CD4-positive, alpha-beta T cell treated with Interleukin-2 at 100 ng/mL for 4 hours (primary cell): ENCODE results near the gene DTD1.
A peak's percentile ranks its signal among the peaks of the same experiment; 100 is the strongest.

ENCODE experiments used
- DNase-seq: peaks from one replicate; pipeline ENCODE4 v3.0.0-alpha.2; 2020; ENCODE audit warnings: low spot score

Gene DTD1

DNA sequence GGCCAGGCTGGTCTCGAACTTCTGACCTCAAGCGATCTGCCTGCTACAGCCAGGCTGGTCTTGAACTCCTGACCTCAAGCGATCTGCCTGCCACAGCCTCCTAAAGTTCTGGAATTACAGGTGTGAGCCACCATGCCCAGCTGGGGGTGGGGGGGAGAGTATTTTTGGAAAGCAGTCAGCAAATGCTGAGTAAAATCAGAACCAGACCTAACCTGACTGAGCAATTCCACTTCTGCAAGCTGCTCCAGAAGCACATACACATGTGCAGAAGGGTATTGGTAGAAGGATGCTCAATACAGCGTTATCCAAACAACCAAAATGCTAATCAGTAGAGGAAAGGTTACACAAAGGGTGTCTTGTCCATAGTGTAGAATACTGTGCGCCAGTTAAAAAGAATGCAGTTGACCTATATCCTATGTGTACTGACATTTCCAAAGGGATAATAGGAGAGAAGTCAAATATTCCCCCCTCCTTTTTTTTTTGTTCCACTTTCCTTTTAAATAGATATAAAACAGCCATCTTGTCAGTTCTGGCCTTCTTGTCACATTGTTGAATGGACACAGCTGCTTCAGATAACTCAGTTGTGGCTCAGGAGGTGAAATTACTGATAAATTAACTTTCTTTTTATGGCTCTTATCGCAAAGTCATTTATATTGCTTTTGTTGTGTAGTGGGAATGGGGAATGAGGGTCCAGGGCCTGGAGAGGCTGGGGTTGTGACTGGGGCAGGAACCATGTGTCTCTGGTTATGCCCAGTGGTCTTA, 74.6 kb downstream of the DTD1 start:
- no peak for DNase-seq

DNA sequence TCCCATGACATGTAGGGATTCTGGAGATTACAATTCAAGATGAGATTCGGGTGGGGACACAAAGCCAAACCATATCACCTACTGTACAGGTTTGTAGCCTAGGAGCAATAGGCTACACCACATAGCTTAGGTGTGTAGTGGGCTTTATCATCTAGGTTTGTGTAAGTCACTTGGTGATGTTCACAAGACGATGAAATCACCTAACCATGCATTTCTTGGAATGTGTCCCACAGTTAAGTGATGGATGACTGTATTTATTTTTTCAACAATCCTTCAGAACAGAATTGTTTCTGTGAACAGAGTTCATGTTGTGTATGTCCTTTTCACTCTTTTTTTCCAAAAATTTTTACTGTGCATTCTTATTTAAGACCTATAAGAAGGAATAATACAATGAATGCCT, 76.1 kb downstream of the DTD1 start:
- no peak for DNase-seq

DNA sequence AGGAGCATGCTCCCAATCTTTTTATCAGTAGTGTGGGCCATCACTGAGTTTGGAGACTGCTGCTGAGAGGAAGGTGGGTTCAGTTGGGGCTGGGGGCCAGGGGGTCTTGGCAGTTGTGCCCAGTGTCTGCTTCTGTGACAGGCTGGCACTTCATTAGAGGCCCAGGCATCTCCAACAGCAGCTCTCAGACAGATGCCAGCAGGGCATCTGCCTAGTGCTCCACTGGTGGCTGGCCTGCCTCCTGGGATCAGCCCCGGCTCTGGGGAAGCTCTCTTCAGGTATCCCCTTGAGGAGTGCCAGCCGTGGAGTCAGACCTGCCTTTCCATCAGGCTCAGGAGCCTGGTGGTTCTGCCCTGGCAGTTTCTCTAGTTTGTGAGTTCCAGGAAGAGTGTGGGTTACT, 77.3 kb downstream of the DTD1 start:
- DNase-seq = no peak

DNA sequence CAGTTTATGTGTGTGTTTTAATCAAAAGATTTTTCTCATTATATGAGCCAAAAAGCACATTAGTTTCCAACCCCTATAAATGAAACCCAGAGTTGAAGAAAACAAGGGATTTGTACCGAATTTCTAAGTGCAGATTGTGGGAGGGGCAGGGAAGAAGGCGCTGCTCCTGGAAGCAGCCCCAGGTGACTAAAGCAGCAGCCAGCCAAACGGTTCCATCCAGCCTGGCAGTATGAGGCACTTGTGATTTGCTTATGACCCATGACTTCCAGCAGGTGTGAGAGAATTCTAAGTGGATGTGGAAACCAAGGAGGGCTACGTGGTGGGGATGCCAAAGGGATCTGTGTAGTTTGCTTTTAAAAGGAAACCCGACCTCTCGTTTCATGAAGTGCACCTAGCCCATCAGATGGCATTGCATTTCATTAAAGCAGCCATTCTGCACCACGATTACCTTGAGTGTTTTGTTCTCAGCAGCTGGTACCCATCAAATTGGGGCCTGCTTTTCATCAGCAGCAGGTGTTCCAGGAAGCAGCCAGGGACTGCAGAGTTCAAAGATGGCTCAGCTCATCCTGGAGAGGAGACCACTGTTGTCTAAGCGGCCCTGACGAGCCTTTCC, 79.1 kb downstream of the DTD1 start:
- no peak for DNase-seq

DNA sequence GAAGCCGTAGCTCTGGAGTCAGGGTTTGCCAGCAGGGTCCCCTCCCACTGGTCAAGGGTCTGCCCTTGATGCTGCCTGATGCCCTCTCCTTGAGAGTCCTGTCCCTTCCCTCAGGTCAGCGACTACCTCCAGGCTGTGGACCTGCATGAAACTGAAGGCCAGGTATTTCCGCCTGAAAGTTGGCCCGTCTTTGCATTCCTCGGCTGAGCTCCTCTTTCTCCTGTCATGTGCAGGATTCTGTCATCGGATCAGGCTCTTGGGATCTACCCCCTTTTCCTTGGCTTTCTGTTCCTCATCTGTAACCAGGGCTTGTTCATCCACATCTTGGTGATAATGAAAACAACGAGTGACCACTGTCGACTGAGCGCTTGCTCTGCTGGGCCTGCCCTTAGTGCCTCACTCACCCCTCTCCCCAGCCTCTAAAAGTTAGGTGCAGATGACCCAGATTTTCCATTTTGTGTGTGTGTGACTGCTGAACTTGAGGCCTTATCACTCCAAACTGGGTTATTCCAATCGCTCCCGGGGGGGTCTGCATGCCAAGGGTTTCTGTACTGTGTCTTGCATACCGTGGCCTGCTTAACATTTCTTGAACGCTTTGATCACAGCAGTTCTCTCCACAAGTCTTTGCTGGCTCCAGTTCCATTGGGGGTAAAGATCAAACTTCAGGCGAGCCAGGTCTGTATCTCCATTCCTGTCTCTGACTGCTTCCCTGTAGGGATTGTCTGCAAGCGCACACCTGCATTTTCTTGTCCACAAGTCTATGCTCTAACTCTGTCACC, 81.6 kb downstream of the DTD1 start:
- DNase-seq = no peak

DNA sequence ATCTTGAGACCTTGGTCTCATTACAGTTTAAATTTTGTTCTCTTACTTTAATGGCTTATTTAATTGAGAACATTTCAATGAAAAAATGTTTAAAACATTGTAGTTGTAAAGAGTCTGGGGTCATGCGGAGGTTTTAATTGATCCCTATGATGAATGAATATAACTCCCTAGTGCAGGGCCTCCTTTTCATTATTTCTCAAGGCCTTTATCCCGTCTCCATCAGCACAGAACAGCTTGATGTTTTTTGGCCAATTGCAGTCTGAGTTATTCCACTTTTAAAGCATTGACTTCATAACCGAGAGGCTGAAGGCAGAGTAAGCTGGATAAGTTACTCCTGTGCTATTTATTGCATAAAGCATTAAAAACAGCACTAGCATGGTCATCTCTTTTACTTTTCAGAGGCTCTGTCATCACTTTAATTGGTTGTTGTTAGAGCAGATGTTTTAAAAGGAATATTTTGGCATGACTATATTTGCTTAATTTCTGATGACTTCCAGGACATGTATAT, 83.4 kb downstream of the DTD1 start:
- no peak for DNase-seq

DNA sequence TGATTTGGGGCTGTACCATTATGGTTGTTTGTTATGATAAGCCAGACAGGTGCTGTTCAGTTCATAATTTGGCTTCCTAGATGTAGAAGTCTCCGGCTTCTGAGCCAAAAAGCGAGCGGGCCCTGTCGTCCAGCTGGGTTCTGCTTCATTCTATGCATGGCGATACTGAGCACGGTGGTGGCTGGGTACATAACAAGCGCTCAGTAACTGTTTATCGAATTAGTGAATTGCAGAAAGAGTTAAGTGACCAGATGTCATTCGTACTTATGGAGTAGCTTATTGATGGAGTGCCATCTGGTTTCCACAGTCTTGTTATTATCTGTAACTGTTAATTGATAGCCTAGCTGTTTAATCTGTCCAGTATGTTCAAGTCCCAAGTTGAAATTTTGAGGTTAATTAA, 85.0 kb downstream of the DTD1 start:
- no peak for DNase-seq

DNA sequence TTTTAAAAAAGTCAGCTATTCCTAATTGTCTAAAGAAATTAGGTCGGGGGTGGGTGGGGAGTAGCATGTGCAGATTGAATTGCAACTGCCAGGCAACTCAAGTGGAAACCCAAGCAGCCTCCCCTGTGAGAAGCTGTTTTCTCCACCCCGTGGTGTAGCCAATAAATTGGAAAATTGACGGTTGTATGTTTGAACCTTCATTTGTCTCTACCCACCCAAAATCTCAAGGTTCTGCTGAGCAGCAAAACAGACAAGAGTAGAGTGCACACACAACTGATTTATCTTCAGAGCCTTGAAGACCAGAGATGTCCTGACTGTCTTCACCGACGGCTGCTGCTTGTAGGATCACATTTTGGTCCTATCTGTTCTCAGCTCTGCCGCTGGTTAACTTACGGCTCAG, 88.5 kb downstream of the DTD1 start:
- no peak for DNase-seq

DNA sequence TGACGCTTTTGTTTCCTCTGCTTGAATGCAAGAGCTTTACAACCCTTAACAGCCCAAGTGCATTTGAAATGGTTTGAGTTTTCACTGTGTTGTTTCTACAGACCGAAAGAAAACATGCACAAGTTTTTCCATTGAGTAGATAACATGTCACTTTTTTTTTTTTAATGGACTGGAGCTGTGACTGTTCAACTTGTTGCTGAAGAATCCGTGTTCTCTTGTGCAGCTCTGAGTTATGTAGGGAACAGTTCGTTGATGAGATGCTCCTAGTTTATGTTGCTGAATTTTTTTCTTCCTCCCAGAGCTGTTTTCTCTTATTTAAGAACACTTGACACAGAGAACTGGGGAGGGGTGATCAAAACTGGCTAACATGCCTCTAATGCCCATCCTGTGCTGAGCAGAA, 89.3 kb downstream of the DTD1 start:
- DNase-seq = no peak

DNA sequence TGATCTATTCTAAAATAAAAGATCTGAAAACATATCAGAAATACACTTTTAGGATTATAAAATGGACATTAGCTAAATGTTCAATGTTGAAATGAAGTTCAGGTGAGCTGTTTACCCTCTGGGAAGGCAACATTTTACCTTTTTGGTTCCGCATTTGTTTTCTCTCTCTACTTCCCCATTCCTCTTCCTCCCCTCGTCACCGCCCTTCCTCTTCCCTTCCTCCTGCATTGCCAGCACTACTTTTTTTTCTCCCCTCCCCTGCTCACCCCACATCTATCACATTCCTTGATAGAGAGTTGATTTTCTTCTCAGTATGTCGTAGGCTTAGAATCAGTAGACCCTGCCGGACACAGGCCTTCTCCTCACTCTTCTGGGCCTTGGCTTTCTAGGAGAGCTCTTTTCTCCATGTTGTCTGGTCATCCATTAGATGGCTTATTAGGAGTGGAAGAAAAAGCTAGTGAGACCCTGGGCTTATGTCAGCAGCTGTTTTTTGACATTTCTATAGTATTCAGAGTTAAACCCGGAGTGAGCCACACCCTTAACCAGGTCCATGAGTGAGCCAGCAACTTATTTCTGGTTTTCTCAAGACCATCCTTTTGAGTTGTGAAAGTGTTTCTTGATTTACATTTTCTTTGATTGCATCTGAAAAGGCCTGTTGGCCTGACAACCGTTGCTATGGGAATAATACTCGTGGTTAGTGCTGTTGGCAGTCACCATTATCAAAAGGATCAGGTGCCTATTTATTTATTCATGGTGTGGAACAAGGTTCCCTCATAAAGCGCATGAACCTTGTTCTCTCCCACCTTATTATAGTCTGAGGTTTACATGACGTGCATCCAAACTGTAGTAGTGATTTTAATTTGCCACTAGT, 90.9 kb downstream of the DTD1 start:
- DNase-seq = peak; percentile 16

DNA sequence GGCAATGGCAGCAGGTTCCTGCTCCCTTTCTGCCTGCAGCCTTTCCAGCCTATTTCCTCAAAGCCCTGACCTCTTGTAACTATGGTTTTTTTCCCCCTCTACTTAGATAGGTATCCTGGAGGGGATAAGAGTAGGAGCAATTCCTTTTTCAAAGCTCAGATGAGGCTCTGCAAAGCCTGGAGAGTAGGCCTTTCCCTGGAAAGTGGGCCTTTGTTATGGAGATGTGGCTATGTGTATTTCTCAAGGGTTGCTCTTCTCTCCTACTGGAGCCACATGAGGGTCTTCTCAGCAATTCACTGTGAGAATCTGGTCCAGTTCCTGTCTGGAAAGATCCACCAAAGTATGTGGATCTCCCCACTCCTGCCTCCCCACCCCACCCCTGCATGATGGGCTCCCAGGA, 96.0 kb downstream of the DTD1 start:
- DNase-seq = no peak

DNA sequence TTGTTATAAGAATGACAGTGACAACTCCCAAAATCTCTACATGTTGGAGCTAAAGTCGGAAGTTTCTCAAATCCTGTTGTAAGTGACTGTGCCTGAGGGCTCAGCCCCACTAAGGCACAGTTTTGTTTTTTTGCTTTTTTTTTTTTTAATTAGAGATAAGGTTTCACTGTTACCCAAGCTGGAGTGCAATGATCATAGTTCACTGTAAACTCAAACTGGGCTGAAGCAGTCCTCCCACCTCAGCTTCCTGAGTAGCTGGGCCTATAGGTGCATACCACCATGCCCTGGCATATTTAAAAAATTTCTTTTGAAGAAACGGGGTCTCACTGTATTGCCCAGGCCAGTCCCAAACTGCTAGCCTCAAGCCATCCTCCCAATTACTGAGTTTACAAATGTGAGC, 96.9 kb downstream of the DTD1 start:
- no peak for DNase-seq

DNA sequence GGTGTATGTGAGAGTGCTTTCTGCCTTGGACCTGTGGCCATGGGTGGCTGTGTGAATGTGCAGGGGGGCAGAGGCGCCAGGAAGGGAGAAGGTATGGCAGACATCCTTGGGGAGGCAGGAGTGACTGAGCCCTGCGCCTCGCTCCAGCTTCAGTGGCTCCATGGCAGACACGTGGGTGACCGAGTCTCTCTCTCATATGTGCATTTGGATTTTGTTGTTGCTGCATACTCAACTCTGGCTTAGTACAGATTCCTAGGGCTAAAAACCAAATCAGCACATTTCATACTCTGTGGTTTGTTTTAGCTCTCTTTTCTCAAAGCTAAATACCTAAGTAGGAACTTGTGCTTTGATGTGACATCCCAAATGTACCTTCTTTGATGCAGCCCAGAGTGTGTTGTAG, 97.6 kb downstream of the DTD1 start:
- no peak for DNase-seq

DNA sequence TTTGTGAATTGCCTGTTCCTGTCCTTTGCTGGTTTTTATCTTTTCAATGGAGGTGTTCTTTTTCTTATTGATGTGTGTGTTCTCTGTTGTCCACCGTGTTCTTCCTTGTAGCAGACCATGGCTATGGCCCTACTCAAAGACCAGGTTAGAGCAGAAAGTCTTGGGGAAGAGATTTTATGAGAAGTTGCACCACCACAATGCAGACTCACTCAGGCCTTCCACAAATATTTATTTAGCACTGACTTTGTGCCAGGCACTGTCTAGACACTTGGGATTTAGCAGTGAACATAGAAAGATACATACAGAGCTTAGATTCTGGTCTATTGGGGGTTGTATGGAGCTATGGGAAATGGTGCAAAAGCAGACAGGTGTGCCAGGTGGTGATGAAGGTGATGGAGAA, 98.8 kb downstream of the DTD1 start:
- DNase-seq = no peak

DNA sequence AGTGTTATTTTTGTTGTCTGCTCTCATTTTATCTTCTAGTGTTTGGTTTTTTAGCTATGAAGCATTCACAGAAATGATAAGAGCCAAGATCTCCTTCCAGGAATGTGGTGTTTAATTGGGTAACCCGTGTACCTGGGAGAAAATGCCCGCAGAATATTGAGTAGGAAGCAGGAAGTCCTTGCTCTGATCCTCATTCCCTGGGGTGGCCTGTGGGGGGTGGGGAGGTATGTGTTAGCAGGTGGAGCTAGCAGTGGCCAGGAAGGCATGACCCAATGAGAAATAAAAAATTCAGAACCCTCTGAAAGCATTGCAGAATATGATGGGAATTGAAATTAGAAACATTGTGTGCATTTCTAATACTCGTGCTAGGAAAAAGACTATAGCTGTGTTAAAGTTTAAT, 100.8 kb downstream of the DTD1 start:
- DNase-seq = no peak

DNA sequence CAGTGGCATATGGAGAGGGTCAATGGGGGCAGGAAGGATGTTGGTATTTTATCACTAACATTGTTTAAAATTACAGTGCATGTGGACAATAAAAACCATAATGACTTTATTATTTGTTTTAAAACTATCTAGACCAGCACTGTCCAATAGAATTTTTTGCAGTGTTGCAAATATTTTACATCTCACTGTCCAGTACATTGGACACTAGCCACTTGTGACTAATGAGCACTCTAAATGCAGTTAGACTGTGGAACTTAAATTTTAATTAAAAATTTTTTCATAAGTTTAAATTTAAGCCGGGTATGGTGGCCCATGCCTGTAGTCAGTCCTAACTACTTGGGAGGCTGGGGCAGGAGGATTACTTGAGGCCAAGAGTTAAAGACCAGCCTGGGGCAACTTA, 101.7 kb downstream of the DTD1 start:
- DNase-seq = no peak

DNA sequence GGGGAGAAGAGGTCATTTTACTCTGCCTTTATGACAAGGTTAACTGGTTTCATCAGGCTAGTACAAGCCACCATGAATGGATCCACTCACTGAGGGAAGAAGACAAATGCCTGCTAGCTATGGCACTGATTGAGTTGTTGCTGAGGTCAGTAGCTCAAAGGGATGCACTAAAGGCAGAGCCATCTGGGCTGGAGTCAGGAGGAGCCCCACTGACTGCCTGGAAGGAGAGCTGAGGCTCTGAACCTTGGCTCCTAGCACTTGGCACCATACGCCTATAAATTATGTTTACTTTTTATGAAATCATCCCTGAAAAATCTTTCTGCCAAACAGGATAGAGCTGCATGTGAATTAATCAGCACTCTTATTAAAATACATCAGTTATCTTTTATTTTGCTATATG, 104.6 kb downstream of the DTD1 start:
- no peak for DNase-seq

DNA sequence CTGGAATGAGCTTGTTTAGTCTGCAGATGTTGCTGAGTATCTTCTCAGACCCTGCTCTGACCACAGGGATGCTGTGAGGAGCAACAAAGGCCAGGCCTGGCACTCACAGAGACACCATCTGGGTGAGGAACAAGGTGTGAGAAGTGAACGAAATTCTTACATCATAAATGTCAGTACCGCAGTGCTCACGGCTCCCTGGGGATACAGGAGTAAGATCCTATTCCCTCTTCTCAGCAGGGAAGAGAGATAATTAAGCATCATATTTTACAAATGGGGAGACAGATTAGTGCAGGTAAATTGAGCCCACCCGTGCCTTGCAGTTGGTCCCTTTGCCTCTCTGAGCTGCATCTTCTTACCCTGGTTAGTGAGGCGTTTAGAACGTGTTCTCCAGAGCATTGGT, 106.2 kb downstream of the DTD1 start:
- no peak for DNase-seq

DNA sequence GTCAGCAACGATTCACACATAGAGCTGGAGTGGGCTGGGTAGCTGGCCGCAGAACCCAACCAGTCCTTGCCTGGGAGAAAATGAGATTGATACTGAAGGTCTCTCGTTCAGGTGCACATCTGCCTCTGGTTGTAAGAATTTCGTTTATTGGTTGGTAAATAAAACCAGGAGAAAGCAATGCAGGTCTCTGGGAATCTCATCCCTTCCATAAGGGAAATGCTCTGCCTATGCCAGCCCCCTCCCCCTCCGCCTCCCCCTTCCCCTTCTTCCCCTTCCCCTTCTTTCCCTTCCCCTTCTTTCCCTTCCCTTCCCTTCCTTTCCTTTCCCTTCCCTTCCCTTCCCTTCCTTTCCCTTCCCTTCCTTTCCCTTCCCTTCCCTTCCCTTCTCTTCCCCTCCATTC, 107.3 kb downstream of the DTD1 start:
- DNase-seq = no peak

DNA sequence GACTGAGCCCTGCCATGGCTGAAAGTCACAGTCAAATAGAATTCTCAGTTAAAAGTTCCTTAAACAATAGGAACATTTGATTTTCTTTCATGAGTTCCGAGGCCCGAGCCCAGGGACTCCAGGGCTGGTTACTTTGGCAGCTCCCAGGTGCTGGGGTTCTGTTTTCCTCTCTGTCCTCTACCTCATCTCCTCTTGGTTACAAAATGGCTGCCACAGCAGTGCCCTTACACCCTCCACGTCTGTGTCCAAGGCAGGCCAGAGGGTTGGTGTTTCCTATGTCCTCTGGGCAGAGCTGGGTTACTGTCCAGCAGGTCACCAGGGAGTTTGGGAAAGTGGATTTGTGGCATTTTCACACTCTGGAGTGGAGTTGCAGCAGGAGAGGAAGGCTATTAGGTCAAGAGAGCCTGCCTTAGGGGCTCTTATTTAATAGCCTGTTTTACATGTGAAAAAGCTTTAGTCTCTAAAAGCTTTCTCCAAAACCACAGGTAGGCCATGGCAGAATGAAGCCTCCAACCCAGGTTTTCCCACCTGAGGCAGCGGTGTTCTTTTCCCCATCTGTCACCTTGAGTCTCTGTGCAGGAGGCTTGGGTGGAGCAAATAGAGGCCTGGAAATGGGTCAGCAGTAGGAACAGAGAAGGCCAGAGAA, 111.0 kb downstream of the DTD1 start:
- no peak for DNase-seq

DNA sequence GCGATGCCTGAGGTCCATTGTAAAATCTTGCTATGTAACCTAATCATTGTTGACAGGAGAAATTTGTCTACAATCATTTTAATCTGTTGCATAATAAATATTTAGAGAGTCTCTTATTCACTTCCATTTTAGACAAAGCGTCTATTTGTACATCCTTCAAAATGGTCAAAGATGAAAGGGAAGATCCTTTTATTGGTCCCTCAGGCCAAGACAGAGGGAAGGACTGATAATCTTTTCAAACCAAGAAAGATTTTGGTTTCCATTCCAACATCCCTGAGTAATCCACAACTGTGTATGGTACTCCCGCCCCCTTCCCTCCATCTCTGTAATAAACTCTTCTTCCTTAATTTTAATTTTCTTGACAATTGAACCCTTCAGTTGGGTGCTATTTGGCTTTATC, 114.1 kb downstream of the DTD1 start:
- DNase-seq = no peak

DNA sequence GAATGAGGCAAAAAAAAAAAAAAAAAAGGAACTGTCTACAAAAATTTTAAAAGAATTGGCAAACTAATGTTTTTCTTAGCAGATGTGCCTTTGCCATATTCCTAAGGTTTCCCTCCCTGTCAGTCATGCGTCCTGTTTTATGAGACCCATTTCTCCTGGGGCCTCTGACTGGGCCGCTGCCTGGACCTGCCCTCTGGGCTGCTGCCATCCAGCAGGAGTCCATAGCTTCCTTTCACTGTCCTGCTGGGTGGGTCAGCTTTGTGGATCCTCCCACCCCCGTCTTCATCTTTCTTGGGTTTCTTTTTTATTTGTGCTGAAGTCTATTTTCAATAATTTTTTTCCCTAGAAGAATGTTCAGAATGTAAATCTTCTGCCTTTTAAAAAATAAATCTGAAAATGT, 114.9 kb downstream of the DTD1 start:
- DNase-seq = no peak
